RPMI7951 (cell line): Measurements from ENCODE around the gene DIS3L2. TPM values are rescaled to one million over a fixed set of nuclear protein-coding genes. Genes with fewer than 3 reads are reported as not detected.
"Not testable (repeated sequence)": the region's sequence is repeated elsewhere in the genome, so short reads cannot be mapped to it uniquely, and the experiment has no call there.

Experiments used
- DNase-seq: peaks from one replicate; pipeline ENCODE4 v3.0.0-alpha.2; 2012; ENCODE audit warnings: low read depth
- total RNA-seq: library from RNA; depleted of rRNA; stranded (reverse); fragments of >200 nt; shearing (Covaris generic); gene quantifications from 2 replicates; pipeline ENCODE4 v1.2.3, GENCODE V29; 2014

Gene DIS3L2
- total RNA-seq, 1 experiment from 2014 or later = 22.2 TPM

DNA sequence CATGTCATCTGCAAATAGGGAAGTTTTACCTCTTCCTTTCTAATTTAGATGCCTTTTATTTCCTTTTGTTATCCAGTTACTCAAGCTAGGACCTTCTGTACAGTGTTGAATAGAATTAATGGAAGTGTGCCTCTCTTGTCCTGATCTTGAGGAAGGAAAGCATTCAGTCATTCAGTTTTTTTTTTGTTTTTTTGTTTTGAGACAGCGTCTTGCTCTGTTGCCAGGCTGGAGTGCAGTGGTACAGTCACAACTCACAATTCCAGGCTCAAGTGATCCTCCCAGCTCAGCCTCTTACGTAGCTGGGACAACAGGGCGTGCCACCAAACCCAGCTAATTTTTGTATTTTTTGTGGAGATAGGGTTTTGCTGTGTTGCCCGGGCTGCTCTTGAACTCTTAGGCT, 213.1 kb downstream of the DIS3L2 start:
- no peak for DNase-seq

- not testable (repeated sequence) for DNase-seq
Measured at GRCh38 chr2:232176587-232176986, 215.1 kb downstream of the DIS3L2 start.

- DNase-seq = no peak
Measured at GRCh38 chr2:232183279-232183678, 221.8 kb downstream of the DIS3L2 start.

GRCh38 chr2:232184346-232184745, 222.8 kb downstream of the DIS3L2 start:
- DNase-seq = no peak

DNA sequence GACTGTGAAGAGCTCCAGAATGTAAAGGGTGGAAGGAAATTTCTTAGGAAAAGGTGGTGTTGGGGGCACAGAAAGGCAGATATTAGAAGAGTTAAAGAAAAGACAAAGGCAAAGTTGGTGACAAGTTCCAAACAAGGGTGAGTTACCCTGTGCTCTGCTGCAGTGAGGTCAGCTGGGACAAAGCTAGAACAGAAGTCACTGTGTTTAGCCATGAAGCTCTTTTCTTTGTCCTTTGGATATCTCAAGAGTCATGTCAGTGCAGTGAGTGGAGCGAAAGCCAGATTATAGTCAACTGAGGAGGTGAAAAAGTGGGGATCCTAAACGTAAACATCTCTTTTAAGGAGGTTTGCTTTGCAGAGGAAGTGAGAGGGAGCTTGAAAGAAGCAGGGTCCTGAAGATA, 229.3 kb downstream of the DIS3L2 start:
- no peak for DNase-seq

DNA sequence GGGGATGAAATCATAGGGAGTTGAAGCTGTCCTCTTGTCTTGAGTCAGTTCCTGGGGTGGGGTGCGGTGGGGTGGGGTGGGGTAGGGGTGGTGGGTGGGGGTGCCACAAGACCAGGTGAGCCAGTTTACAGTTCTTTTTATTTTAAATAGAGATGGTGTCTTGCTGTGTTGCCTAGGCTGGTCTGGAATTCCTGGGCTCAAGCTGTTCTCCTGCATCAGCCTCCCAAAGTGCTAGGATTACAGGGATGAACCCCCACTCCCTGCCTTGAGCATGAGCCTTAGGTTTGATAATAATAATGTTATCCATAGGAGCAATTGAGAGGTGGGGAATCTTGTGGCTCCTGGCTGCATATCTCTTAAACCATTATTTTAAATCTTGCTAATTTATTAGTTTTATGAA, 234.0 kb downstream of the DIS3L2 start:
- DNase-seq = no peak

DNA sequence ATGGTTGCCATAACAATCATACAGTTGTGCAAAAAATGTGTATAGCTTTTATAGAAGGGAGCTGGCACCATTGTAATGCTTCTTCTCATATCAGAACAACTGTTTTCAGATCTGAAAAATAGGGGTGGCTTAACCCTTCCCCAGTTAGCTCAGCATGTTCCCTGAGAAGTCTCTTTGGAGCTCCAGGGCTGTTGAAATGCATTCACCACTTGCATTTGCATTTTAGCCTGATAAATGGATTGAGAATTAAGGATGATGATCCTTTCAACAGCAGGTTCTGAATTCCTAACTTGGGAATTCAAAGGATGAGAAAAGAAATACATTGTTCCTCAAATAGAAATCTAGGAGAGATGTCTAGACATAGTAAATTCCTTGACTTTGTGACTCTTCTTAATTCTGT, 235.3 kb downstream of the DIS3L2 start:
- DNase-seq = no peak

- DNase-seq = peak; percentile 13
Measured at GRCh38 chr2:232200195-232200594, 238.7 kb downstream of the DIS3L2 start.

- DNase-seq = no peak
Measured at GRCh38 chr2:232203166-232203891, 241.8 kb downstream of the DIS3L2 start.

- DNase-seq = peak; percentile 13
Measured at GRCh38 chr2:232203936-232204335, 242.4 kb downstream of the DIS3L2 start.

GRCh38 chr2:232204457-232204931, 243.0 kb downstream of the DIS3L2 start:
- no peak for DNase-seq

DNA sequence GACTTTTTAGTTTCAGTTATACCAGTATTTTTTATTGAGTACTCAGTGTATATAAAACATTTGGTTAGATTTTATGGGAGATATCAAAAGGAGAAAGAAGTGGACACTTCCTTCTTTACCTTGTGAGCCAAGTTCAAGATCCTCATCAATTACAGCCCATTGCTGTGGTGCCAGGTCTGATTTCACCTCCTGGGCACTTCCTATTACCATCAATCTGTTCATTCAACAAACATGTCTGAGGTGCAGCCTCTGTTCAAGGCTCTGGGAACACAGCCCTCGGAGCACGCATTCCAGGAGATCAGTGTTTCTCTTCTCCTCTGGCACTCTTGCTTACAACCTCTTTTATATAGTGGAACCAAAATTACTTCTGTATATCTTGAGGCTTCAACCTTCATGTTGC, 245.7 kb downstream of the DIS3L2 start:
- DNase-seq = no peak

- no peak for DNase-seq
Measured at GRCh38 chr2:232210306-232210705, 248.8 kb downstream of the DIS3L2 start.

DNA sequence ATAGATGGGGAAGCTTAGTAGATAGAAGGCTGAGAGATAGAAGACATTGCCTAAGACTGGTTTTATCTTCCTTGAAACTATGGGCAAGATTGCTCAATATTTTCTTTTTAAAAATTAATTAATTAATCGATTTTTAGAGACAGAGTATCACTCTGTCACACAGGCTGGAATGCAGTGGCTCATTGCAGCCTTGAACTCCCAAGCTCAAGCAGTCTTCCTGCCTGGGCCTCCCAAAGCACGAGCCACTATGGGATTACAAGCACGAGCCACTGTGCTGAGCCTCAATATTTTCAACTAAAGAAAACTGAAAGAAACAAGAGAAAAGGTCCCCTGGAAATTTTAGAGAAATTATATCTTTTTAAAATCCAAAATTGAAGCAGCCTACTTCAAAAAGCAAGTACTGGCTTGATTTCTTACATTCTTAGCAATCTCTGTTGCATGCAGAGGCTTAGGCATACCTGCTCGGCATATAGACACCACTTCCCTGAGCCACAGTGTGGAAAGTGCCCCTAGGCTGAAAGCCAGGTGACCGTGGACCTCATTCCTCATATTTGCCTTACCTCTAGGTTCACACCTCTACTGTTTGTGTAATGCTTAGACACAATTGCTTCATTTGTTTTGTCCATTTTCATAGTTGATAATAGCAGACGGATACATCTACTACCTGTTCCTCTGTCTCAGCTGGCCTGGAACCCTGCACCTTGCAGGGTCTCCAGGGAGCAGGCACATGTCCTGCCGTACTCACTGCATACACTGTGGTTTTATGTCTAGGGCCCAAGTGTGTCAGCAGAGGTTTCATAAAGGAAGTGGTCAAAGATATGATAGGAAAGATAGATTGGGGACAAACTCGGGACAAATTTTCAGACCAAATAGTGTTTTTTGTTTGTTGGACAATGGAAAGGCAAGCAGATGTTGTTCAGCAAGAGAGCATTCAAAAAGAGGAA, 250.5 kb downstream of the DIS3L2 start:
- no peak for DNase-seq

GRCh38 chr2:232213176-232213575, 251.7 kb downstream of the DIS3L2 start:
- DNase-seq = no peak

DNA sequence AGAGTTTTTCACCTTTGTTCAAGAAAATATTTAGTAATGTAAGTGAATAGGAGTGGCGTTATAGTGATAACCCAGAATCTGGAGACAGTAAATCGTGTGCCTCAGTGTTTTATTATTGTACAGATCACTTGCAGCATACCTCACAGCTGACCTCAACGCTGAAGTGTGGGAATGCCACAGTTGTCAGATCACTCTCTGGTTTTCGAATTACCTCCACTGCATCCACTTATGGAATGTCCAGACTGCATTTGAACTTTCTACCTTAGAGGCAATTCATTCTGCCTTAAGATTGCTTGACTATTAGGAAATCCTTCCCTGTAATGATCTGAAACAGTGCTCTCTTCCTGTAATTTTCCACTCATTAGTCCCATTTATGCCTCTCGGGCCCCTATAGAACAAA, 252.5 kb downstream of the DIS3L2 start:
- DNase-seq = no peak

DNA sequence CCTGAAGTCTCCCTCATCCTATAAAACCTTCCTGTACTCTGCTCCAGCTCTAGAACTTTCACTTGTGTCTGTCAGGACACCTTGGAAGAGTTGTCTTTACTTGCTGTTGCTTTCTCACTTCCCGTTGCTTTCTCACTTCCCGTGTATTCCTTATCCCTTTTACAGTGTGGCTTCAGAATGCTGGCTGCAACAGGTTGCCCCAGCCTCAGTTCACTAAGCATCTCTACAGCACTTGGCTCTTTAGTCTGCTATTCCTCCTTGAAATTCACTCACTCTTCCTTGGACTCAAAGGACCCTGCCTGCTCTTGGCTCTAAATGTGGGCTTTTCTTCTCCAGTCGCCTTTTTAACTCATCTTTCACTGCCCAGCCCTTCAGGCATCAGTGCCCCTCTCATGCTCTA, 254.5 kb downstream of the DIS3L2 start:
- no peak for DNase-seq

DNA sequence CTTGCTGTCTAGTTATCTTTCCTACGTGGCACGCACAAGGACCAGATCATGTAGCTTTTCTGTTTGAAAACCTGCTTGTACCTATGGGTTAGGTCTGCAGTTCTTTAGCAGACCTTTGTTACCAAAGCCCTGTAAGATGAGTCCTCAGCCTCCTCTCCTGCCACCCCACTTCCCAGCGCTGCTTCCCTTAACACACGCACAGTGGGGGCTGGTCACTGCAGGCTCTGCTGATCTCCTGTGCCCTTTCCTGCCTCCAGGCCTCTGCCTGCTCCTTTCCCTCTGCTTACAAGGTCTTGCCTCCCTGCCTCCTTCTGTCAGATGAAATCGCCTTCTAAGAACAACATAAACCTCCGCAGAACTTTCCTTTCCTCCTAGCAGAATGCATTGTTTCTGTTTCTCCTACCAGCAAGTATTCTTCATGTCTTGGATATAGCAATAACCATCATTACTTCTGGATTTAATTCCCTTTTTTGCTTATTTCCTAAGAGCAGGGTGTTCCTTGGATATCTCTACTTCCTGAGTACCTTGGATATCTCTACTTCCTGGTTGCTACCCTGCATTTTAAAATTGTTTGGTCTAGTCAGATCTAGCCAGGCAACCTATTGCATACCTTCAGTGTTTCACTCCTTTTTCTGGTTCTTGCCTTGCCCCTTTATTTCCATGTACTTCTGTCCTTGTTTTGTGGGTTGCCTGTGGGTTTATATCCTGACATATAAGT, 257.4 kb downstream of the DIS3L2 start:
- DNase-seq = no peak

- no peak for DNase-seq
Measured at GRCh38 chr2:232219496-232219870, 258.0 kb downstream of the DIS3L2 start.

DNA sequence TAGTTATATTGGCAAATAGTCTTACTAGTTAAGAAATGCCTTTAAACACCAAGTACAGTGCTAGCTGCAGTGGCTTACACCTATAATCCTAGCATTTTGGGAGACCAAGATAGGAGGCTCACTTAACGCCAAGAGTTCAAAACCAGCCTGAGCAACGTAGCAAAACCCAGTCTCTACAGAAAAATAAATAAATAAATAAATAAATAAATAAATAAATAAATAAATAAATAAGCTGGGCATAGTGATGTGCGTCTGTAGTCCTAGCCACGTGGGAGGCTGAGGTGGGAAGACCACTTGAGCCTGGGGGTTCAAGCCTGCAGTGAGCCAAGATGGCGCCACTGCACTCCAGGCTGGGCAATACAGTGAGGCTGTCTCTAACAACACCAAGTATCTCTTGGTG, 258.4 kb downstream of the DIS3L2 start:
- no peak for DNase-seq

- DNase-seq = no peak
Measured at GRCh38 chr2:232225429-232225828, 263.9 kb downstream of the DIS3L2 start.

- DNase-seq = no peak
Measured at GRCh38 chr2:232225895-232226294, 264.4 kb downstream of the DIS3L2 start.
